Endothelial cell of umbilical vein (primary cell): ENCODE results near the gene SOX5. TPM values are rescaled to one million over a fixed set of nuclear protein-coding genes. Genes with fewer than 3 reads are reported as not detected.

Source experiments
- BruUV-seq: library from RNA; stranded (reverse); fragments of 400-500 nt; replicated peaks from 2 replicates; lab custom pipeline; 2021; lab: Mats Ljungman, UMichigan
- CTCF ChIA-PET: fragments of 300-600, 350-600 bp; sonication (Branson Sonifier 250); formaldehyde crosslinking; loops from one replicate; lab custom pipeline; 2021; ENCODE audit warnings: antibody characterized with exemption, inconsistent platforms; lab: Charles Lee
- POLR2A ChIA-PET: fragments of 300-600, 350-600 bp; sonication (Branson Sonifier 250); formaldehyde crosslinking; loops from one replicate; lab custom pipeline; 2021; ENCODE audit warnings: antibody characterized with exemption, inconsistent platforms; lab: Charles Lee
- DNase-seq: peaks from one replicate; pipeline ENCODE4 v3.0.0-alpha.2; 2011; ENCODE audit warnings: low read depth, low spot score
- FAIRE-seq: peaks from 2 replicates; lab custom pipeline; 2011; peaks lifted over from hg19 to GRCh38; lab: Jason Lieb, UNC
- H2AFZ ChIP-seq: 2 replicates; pipeline ENCODE4 v1.6.0; 2012; ENCODE audit warnings: low read depth, low read length, control low read depth, inconsistent platforms
- H3K27ac ChIP-seq: 2 replicates; pipeline ENCODE4 v1.5.1; 2011; ENCODE audit warnings: low read depth, mild to moderate bottlenecking, control low read depth, low read length, moderate library complexity; ENCODE audit not compliant: insufficient read depth
- H3K27me3 ChIP-seq, 2 experiments: 2 replicates each; pipeline versions ENCODE4 v1.6.0 to v1.6.1; 2011; ENCODE audit warnings: low read length in 2 of 2, mixed read lengths in 1 of 2; ENCODE audit not compliant: control insufficient read depth in 2 of 2, insufficient read depth in 2 of 2
- H3K36me3 ChIP-seq, 2 experiments: 2 replicates in 1 of 2; 3 replicates in 1 of 2; pipeline ENCODE4 v1.5.1; 2011; ENCODE audit warnings: low read length in 2 of 2, mild to moderate bottlenecking in 1 of 2, moderate library complexity in 1 of 2; ENCODE audit not compliant: control insufficient read depth in 2 of 2, insufficient read depth in 2 of 2; ENCODE audit errors: extremely low read depth in 1 of 2
- H3K4me1 ChIP-seq: 3 replicates; pipeline ENCODE4 v1.5.1; 2011; ENCODE audit warnings: mild to moderate bottlenecking, low read length; ENCODE audit not compliant: control insufficient read depth, insufficient read depth; ENCODE audit errors: extremely low read depth
- H3K4me2 ChIP-seq: 2 replicates; pipeline ENCODE4 v1.6.1; 2011; ENCODE audit warnings: low read length, control low read depth, mixed read lengths; ENCODE audit not compliant: insufficient read depth
- H3K4me3 ChIP-seq, 3 experiments: fragments of 200-600 bp in 1 of 3; sonication (generic), shearing (Covaris generic) in 1 of 3; replicated peaks in 1 of 3; 2 replicates each; pipeline ENCODE4 v1.5.1; 2011 to 2016; ENCODE audit warnings: control low read depth in 3 of 3, low read length in 3 of 3, mild to moderate bottlenecking in 2 of 3, inconsistent platforms in 1 of 3, low read depth in 1 of 3, moderate library complexity in 1 of 3; ENCODE audit not compliant: insufficient read depth in 1 of 3
- H3K79me2 ChIP-seq: 2 replicates; pipeline ENCODE4 v1.6.0; 2012; ENCODE audit warnings: low read length, inconsistent platforms; ENCODE audit not compliant: control insufficient read depth, insufficient read depth
- H3K9ac ChIP-seq: replicated peaks from 2 replicates; pipeline ENCODE3; 2011; ENCODE audit warnings: low read length, control low read depth; ENCODE audit not compliant: insufficient read depth; ENCODE audit errors: extremely low read depth
- H3K9me1 ChIP-seq: replicated peaks from 3 replicates; pipeline ENCODE4 v1.6.0; 2011; ENCODE audit warnings: mild to moderate bottlenecking, low read length; ENCODE audit not compliant: control insufficient read depth, insufficient read depth; ENCODE audit errors: extremely low read depth
- H3K9me3 ChIP-seq: replicated peaks from 2 replicates; pipeline ENCODE4 v1.5.1; 2012; ENCODE audit warnings: low read length, inconsistent platforms; ENCODE audit not compliant: control insufficient read depth, insufficient read depth
- H4K20me1 ChIP-seq: replicated peaks from 2 replicates; pipeline ENCODE3; 2011; ENCODE audit warnings: mild to moderate bottlenecking, low read length; ENCODE audit not compliant: control insufficient read depth, insufficient read depth; ENCODE audit errors: extremely low read depth
- CTCF ChIP-seq, 2 donors: IDR thresholded peaks; 1 replicate in 1 of 2; 2 replicates in 1 of 2; pipeline ENCODE4 v1.5.1; 2011; ENCODE audit warnings: low read length in 2 of 2, mild to moderate bottlenecking in 2 of 2, moderate library complexity in 2 of 2, control low read depth in 1 of 2, inconsistent platforms in 1 of 2, low read depth in 1 of 2; ENCODE audit not compliant: insufficient read depth in 1 of 2; ENCODE audit errors: extremely low read depth in 1 of 2
- EZH2 ChIP-seq: IDR thresholded peaks from 2 replicates; pipeline ENCODE4 v1.6.1; 2012; ENCODE audit warnings: borderline replicate concordance, low read depth, mild to moderate bottlenecking, moderate library complexity, low read length, inconsistent platforms; ENCODE audit not compliant: severe bottlenecking
- FOS ChIP-seq: IDR thresholded peaks from 2 replicates; pipeline ENCODE4 v1.6.1; 2011; ENCODE audit warnings: mild to moderate bottlenecking, low read length, moderate library complexity, borderline replicate concordance; ENCODE audit not compliant: insufficient read depth
- GATA2 ChIP-seq: IDR thresholded peaks from 2 replicates; pipeline ENCODE4 v1.7.0; 2011; ENCODE audit warnings: low read depth, mild to moderate bottlenecking, moderate library complexity, mixed read lengths, low read length; ENCODE audit not compliant: insufficient read length, insufficient read depth
- JUN ChIP-seq: IDR thresholded peaks from 2 replicates; pipeline ENCODE4 v1.6.1; 2011; ENCODE audit warnings: borderline replicate concordance, low read depth; ENCODE audit not compliant: insufficient read length, insufficient read depth
- MAX ChIP-seq: IDR thresholded peaks from 2 replicates; pipeline ENCODE4 v1.6.1; 2011; ENCODE audit not compliant: insufficient read depth, insufficient read length
- MYC ChIP-seq: IDR thresholded peaks from one replicate; pipeline ENCODE4 v1.6.1; 2011; ENCODE audit warnings: mild to moderate bottlenecking, low read depth, low read length
- POLR2A ChIP-seq: IDR thresholded peaks from 2 replicates; pipeline ENCODE4 v1.6.1; 2012; ENCODE audit warnings: low read depth, mild to moderate bottlenecking, control low read depth, low read length
- POLR2AphosphoS5 ChIP-seq: IDR thresholded peaks from 2 replicates; pipeline ENCODE4 v1.6.1; 2012; ENCODE audit warnings: low read depth, mild to moderate bottlenecking, control low read depth, low read length, moderate library complexity; ENCODE audit not compliant: insufficient read depth
- dilution Hi-C: fragments of 300-500 bp; cut with MboI; formaldehyde crosslinking; loops from one replicate; pipeline ENCODE4 v1.15.0; 2019; ENCODE audit warnings: low sequenced_read_pairs; ENCODE audit not compliant: extremely low pct_ligation_motif_present
- intact Hi-C: fragments of 100-400 bp; cut with micrococcal nuclease; formaldehyde crosslinking; loops from one replicate; pipeline ENCODE4 v1.10.0; 2022
- polyA plus RNA-seq, 4 experiments: library from polyadenylated mRNA; depleted of rRNA in 3 of 4; stranded (reverse) in 3 of 4; unstranded in 1 of 4; fragments of >200 nt; gene quantifications; 2 replicates each; pipeline versions ENCODE4 v1.2.1 to v1.2.3, GENCODE V29; 2011 to 2012; ENCODE audit warnings: missing spikeins in 1 of 4
- total RNA-seq: library from RNA; stranded (reverse); gene quantifications from 2 replicates; pipeline ENCODE4 v1.2.3, GENCODE V29; 2021

The SOX5 gene
- total and polyA plus RNA-seq, 2 donors (not counting 3 experiments of a cell fraction or from before 2014, with no cell fraction given), result 0.63 to 3.5 TPM

GRCh38 chr12:23488130-23488529, 461.3 kb downstream of the SOX5 start:
- no peak overlapping the region for H2AFZ ChIP-seq
- dilution Hi-C loops (no loop called here), intact Hi-C loops (no loop called here)
- no peak for FAIRE-seq
- no peak overlapping the region for H3K9ac ChIP-seq
- H3K36me3 ChIP-seq, result no peaks in the 10 kb centered on the region
- no peak for TF ChIP-seq MYC
- TF ChIP-seq MAX, result no peak
- no peak for TF ChIP-seq GATA2
- no peak for TF ChIP-seq POLR2AphosphoS5
- H3K79me2 ChIP-seq, result no peaks in the 10 kb centered on the region
- no peak overlapping the region for H3K4me3 ChIP-seq
- no peaks in the 10 kb centered on the region for H3K27me3 ChIP-seq
- no peak overlapping the region for H3K4me2 ChIP-seq
- no peaks in the 10 kb centered on the region for H3K9me1 ChIP-seq
- BruUV-seq, result no TSS peak
- POLR2A ChIA-PET, result no interaction called here
- no peaks in the 10 kb centered on the region for H3K9me3 ChIP-seq
- CTCF ChIA-PET, result no interaction called here
- DNase-seq, result no peak
- no peaks in the 10 kb centered on the region for H3K4me1 ChIP-seq
- no peaks in the 10 kb centered on the region for H4K20me1 ChIP-seq
- H3K27ac ChIP-seq, result no peak overlapping the region

- H3K9me1 ChIP-seq, result no peaks in the 10 kb centered on the region
- H3K4me1 ChIP-seq, result no peaks in the 10 kb centered on the region
- no peak overlapping the region for H3K4me3 ChIP-seq
- DNase-seq, result no peak
- H2AFZ ChIP-seq, result no peak overlapping the region
- H3K79me2 ChIP-seq, result no peaks in the 10 kb centered on the region
- no peak overlapping the region for H3K4me2 ChIP-seq
- H3K36me3 ChIP-seq, result no peaks in the 10 kb centered on the region
- dilution Hi-C loops (no loop called here), intact Hi-C loops (no loop called here)
- no peak overlapping the region for H3K9ac ChIP-seq
- no peaks in the 10 kb centered on the region for H3K27me3 ChIP-seq
- BruUV-seq, result no TSS peak
- H3K27ac ChIP-seq, result no peak overlapping the region
- CTCF ChIA-PET, result no interaction called here
- no peaks in the 10 kb centered on the region for H3K9me3 ChIP-seq
- no peak for FAIRE-seq
- TF ChIP-seq POLR2AphosphoS5, result no peak
- TF ChIP-seq EZH2, result no peak
- no peak for TF ChIP-seq MYC
- TF ChIP-seq CTCF (IDR thresholded peaks at IDR 0.05; ENCODE audit: extremely low read depth in 1 of 2, insufficient read depth in 1 of 2, low read depth in 1 of 2, low read length in 2 of 2), result no peak
- no peak for TF ChIP-seq POLR2A
- no peak for TF ChIP-seq JUN
- TF ChIP-seq FOS, result no peak
- no peak for TF ChIP-seq GATA2
- no peak for TF ChIP-seq MAX
- H4K20me1 ChIP-seq, result no peaks in the 10 kb centered on the region
- POLR2A ChIA-PET, result no interaction called here
Observed at GRCh38 chr12:23484238-23484637, 465.2 kb downstream of the SOX5 start.
